GM12878 (cell line): ENCODE measurements around the gene RIC8B. TPM values are rescaled to one million over a fixed set of nuclear protein-coding genes. Genes with fewer than 3 reads are reported as not detected.

Source experiments
- ATAC-seq: fragments of 200-7000 bp; cut with Tn5 transposase; 3 replicates; pipeline ENCODE4 v1.9.1; 2020; ENCODE audit warnings: mild to moderate bottlenecking, moderate library complexity
- BruUV-seq: library from RNA; stranded (reverse); fragments of 400-500 nt; replicated peaks from 2 replicates; lab custom pipeline; 2021; lab: Mats Ljungman, UMichigan
- CTCF ChIA-PET: fragments of 300-600 bp; sonication (Branson Sonifier 250); formaldehyde crosslinking; extraction: SDS; loops from one replicate; lab custom pipeline; 2021; ENCODE audit warnings: inconsistent platforms; lab: Yijun Ruan, JAX
- POLR2A ChIA-PET: fragments of 350-600 bp; formaldehyde crosslinking; extraction: SDS; loops from one replicate; lab custom pipeline; 2021; ENCODE audit warnings: inconsistent platforms; lab: Charles Lee
- RAD21 ChIA-PET: fragments of 300-600 bp; sonication (Branson Sonifier 250); formaldehyde crosslinking; loops from one replicate; lab custom pipeline; 2023; ENCODE audit warnings: antibody characterized with exemption; ENCODE audit not compliant: unreplicated experiment; lab: Charles Lee
- SMC1A ChIA-PET: fragments of 300-600 bp; sonication (Branson Sonifier 250); formaldehyde crosslinking; loops from one replicate; lab custom pipeline; 2023; ENCODE audit not compliant: unreplicated experiment, uncharacterized antibody; lab: Charles Lee
- DNase-seq: peaks from one replicate; pipeline ENCODE4 v3.0.0-alpha.2; 2011; ENCODE audit warnings: low read depth, low spot score
- FAIRE-seq: peaks from 3 replicates; lab custom pipeline; 2011; peaks lifted over from hg19 to GRCh38; lab: Jason Lieb, UNC
- H2AFZ ChIP-seq: 2 replicates; pipeline ENCODE4 v1.6.0; 2011; ENCODE audit warnings: low read depth, low read length, control low read depth; ENCODE audit not compliant: control insufficient read depth
- H3K27ac ChIP-seq: 2 replicates; pipeline ENCODE4 v1.5.1; 2011; ENCODE audit warnings: control low read depth; ENCODE audit not compliant: control insufficient read depth, insufficient read depth
- H3K27me3 ChIP-seq, 2 experiments: replicated peaks in 1 of 2; 2 replicates each; pipeline versions ENCODE4 v1.6.0 to v1.6.1; 2011; ENCODE audit warnings: low read length in 1 of 2; ENCODE audit not compliant: control insufficient read depth in 2 of 2, insufficient read depth in 2 of 2
- H3K36me3 ChIP-seq, 2 experiments: 2 replicates each; pipeline ENCODE4 v1.5.1; 2011; ENCODE audit warnings: low read length in 1 of 2; ENCODE audit not compliant: control insufficient read depth in 2 of 2, insufficient read depth in 2 of 2
- H3K4me1 ChIP-seq: 2 replicates; pipeline ENCODE4 v1.6.1; 2011; ENCODE audit warnings: mild to moderate bottlenecking, low read length, moderate library complexity, mixed read lengths; ENCODE audit not compliant: control insufficient read depth, insufficient read depth
- H3K4me2 ChIP-seq: 2 replicates; pipeline ENCODE4 v1.6.0; 2011; ENCODE audit warnings: control low read depth; ENCODE audit not compliant: control insufficient read depth, insufficient read depth
- H3K4me3 ChIP-seq: fragments of 200-600 bp; sonication (generic); 2 replicates; pipeline ENCODE4 v1.5.1; 2016
- H3K79me2 ChIP-seq: 2 replicates; pipeline ENCODE4 v1.6.0; 2011; ENCODE audit warnings: low read length; ENCODE audit not compliant: control insufficient read depth, insufficient read depth
- H3K9ac ChIP-seq: 2 replicates; pipeline ENCODE4 v1.8.0; 2011; ENCODE audit warnings: low read length, control low read depth, mixed read lengths; ENCODE audit not compliant: control insufficient read depth, insufficient read depth
- H3K9me3 ChIP-seq: replicated peaks from 3 replicates; pipeline ENCODE4 v1.5.1; 2011; ENCODE audit warnings: mild to moderate bottlenecking, low read length; ENCODE audit not compliant: control insufficient read depth, insufficient read depth
- H4K20me1 ChIP-seq: 2 replicates; pipeline ENCODE4 v1.6.0; 2011; ENCODE audit not compliant: control insufficient read depth, insufficient read depth
- BMI1 ChIP-seq: fragments of 450-650 bp; IDR thresholded peaks from 2 replicates; pipeline ENCODE4 v1.6.1; 2016; ENCODE audit warnings: mild to moderate bottlenecking, moderate library complexity, borderline replicate concordance
- CBX5 ChIP-seq: sonication (generic); IDR thresholded peaks from 2 replicates; pipeline ENCODE4 v1.6.1; 2016; ENCODE audit warnings: low read depth, moderate library complexity, mild to moderate bottlenecking, inconsistent platforms
- IKZF1 ChIP-seq: fragments of 450-650 bp; conservative IDR thresholded peaks from 2 replicates; pipeline ENCODE4 v1.6.1; 2017; ENCODE audit warnings: antibody characterized with exemption, mild to moderate bottlenecking
- IKZF2 ChIP-seq, 2 experiments: fragments of 450-650 bp; IDR thresholded peaks; 2 replicates each; pipeline ENCODE4 v1.6.1; 2017; ENCODE audit warnings: mild to moderate bottlenecking in 2 of 2, moderate library complexity in 2 of 2
- JUNB ChIP-seq: IDR thresholded peaks from 2 replicates; pipeline ENCODE4 v1.6.1; 2016; ENCODE audit warnings: antibody characterized with exemption, mild to moderate bottlenecking
- MTA3 ChIP-seq: IDR thresholded peaks from 2 replicates; pipeline ENCODE4 v1.6.1; 2012; ENCODE audit warnings: low read length, inconsistent platforms, borderline replicate concordance
- NR2C2 ChIP-seq: IDR thresholded peaks from 2 replicates; pipeline ENCODE4 v1.6.1; 2011; ENCODE audit warnings: borderline replicate concordance, low read depth; ENCODE audit not compliant: control insufficient read depth, insufficient read length
- POLR2AphosphoS5 ChIP-seq: IDR thresholded peaks from 2 replicates; pipeline ENCODE4 v1.6.1; 2011; ENCODE audit warnings: mild to moderate bottlenecking, low read length, inconsistent platforms
- RELA ChIP-seq: fragments of 450-650 bp; IDR thresholded peaks from 2 replicates; pipeline ENCODE4 v1.8.0; 2014; ENCODE audit warnings: borderline replicate concordance; ENCODE audit not compliant: partially characterized antibody
- SIX5 ChIP-seq: IDR thresholded peaks from 2 replicates; pipeline ENCODE4 v1.6.1; 2011; ENCODE audit warnings: mild to moderate bottlenecking, low read depth, low read length, moderate library complexity; ENCODE audit not compliant: severe bottlenecking
- SMAD5 ChIP-seq: IDR thresholded peaks from 2 replicates; pipeline ENCODE4 v1.6.1; 2016; ENCODE audit warnings: antibody characterized with exemption, low read depth
- SUZ12 ChIP-seq: fragments of 200-600 bp; sonication (generic); IDR thresholded peaks from one replicate; pipeline ENCODE4 v1.6.1; 2018; ENCODE audit warnings: antibody characterized with exemption, mild to moderate bottlenecking; ENCODE audit not compliant: unreplicated experiment
- TARDBP ChIP-seq: IDR thresholded peaks from 2 replicates; pipeline ENCODE4 v1.6.1; 2016; ENCODE audit warnings: borderline replicate concordance
- USF2 ChIP-seq: IDR thresholded peaks from 2 replicates; pipeline ENCODE4 v1.6.1; 2011; ENCODE audit warnings: low read depth, low read length, improper control_type of control experiment, borderline replicate concordance
- WGBS: methylation state at CpG from one replicate; pipeline ENCODE4 v1.1.6; 2016; ENCODE audit warnings: low lambda C conversion rate; ENCODE audit not compliant: insufficient replicate concordance, insufficient coverage; ENCODE audit errors: missing lambda C conversion rate; 5-methylcytosine and 5-hydroxymethylcytosine counted together
- in situ Hi-C: fragments of 300-500 bp; cut with MboI; formaldehyde crosslinking; loops from 9 replicates; pipeline ENCODE4 v1.14.3; 2018; ENCODE audit warnings: mixed read lengths
- intact Hi-C: fragments of 100-400 bp; cut with micrococcal nuclease; formaldehyde crosslinking; loops from one replicate; pipeline ENCODE4 v1.14.2; 2022; ENCODE audit not compliant: unreplicated experiment
- polyA plus RNA-seq, 11 experiments: library from polyadenylated mRNA; depleted of rRNA in 4 of 11; unstranded in 6 of 11; stranded (reverse) in 5 of 11; fragments of >200 nt; fragmentation: Nextera tagmentation in 4 of 11; fragmentation: Illumina TruSeq in 1 of 11; extraction: Ambion mirVana in 4 of 11; extraction: Trizol in 1 of 11; gene quantifications; 1 replicate in 1 of 11; 2 replicates in 10 of 11; pipeline versions ENCODE4 v1.2.1 to v1.2.3, GENCODE V29; 2011 to 2016; ENCODE audit warnings: inconsistent platforms in 2 of 11, missing spikeins in 2 of 11, low read depth in 1 of 11
- total RNA-seq, 4 experiments: library from RNA; depleted of rRNA in 3 of 4; stranded (reverse); fragments of >200 nt in 3 of 4; fragmentation: Illumina TruSeq in 1 of 4; extraction: Trizol in 1 of 4; gene quantifications; 2 replicates each; pipeline versions ENCODE4 v1.2.1 to v1.2.3, GENCODE V29; 2013 to 2021
- TF ChIP-seq, protein P1 (sequence below): IDR thresholded peaks from 2 replicates; pipeline ENCODE4 v1.6.1; 2012; ENCODE audit warnings: low read depth, low read length, improper control_type of control experiment

Gene RIC8B
- total and polyA plus RNA-seq, 10 of the 15 experiments (the other 5 are each of a cell fraction or from before 2014, with no cell fraction given), result 2.3 to 10.8 (median 6.2) TPM

DNA sequence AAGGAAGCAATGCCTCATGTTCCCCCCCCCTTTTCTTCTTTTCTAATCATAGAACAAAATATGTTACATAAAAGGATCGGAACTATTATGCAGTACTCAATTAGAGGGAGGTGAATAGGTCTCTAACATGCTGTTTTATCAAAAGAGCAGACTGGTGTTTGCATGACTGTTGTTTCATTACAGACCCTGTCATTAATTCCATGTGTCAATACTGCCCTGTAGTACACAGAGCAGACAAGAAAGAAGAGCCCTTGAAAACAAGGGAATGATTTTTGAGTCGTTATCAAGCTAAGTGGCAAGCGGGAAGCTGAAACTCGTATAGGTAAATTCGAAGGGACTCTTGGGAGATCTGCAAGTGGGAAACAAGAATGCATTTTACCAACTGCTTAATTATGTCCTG is 104.3 kb downstream of the RIC8B start:
- in situ Hi-C loops, result no loop called here
- no peaks in the 10 kb centered on the region; a peak in 1 of 4 replicates for H3K36me3 ChIP-seq
- no peak for TF ChIP-seq JUNB
- TF ChIP-seq, protein P1, sequence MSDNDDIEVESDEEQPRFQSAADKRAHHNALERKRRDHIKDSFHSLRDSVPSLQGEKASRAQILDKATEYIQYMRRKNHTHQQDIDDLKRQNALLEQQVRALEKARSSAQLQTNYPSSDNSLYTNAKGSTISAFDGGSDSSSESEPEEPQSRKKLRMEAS, result no peak
- TF ChIP-seq MTA3, result no peak
- TF ChIP-seq USF2, result no peak
- TF ChIP-seq IKZF2 (IDR thresholded peaks at IDR 0.05), result no peak
- no peak for TF ChIP-seq POLR2AphosphoS5
- TF ChIP-seq, all 136 proteins: peak for 0
- ChIA-PET SMC1A (interaction anchor here (1.5 to 2.3 kb wide), 2 partner anchors 8 to 49 kb away, joined by 3 to 6 read pairs; no protein-coding TSS in a partner anchor), RAD21 (interaction anchor here (1.1 kb wide), 1 partner anchor 31 kb away, joined by 3 read pairs; no protein-coding TSS in a partner anchor), POLR2A (no interaction called here), CTCF (no interaction called here)
- Histone ChIP-seq H3K27me3 (no peaks in the 10 kb centered on the region), H3K4me3 (no peak overlapping the region), H3K79me2 (no peaks in the 10 kb centered on the region), H3K9ac (no peak overlapping the region), H3K4me2 (no peak overlapping the region), H3K9me3 (no peaks in the 10 kb centered on the region), H2AFZ (no peak overlapping the region), H3K4me1 (no peaks in the 10 kb centered on the region), H3K27ac (no peak overlapping the region), H4K20me1 (no peaks in the 10 kb centered on the region)
- DNase-seq, result no peak
- no peak for ATAC-seq
- BruUV-seq, result no TSS peak
- no peak for FAIRE-seq
- intact Hi-C loops, result no loop called here
- WGBS, result 100% methylated on average over 5 of the region's 5 CpGs

- H3K27me3 ChIP-seq, result no peaks in the 10 kb centered on the region
- in situ Hi-C loops, result no loop called here
- DNase-seq, result no peak
- H3K9ac ChIP-seq, result no peak overlapping the region
- H3K27ac ChIP-seq, result no peak overlapping the region
- SMC1A ChIA-PET, result no interaction called here
- ATAC-seq, result no peak
- TF ChIP-seq NR2C2 (no peak), CBX5 (no peak), USF2 (no peak), POLR2AphosphoS5 (no peak), SUZ12 (no peak), SMAD5 (no peak), TARDBP (no peak), BMI1 (no peak), IKZF1 (no peak), SIX5 (no peak), RELA (no peak)
- no peak overlapping the region for H2AFZ ChIP-seq
- no peaks in the 10 kb centered on the region for H4K20me1 ChIP-seq
- CTCF ChIA-PET, result no interaction called here
- no peaks in the 10 kb centered on the region for H3K4me1 ChIP-seq
- intact Hi-C loops, result no loop called here
- H3K9me3 ChIP-seq, result no peaks in the 10 kb centered on the region
- no peak for FAIRE-seq
- no TSS peak for BruUV-seq
- no peak overlapping the region for H3K4me3 ChIP-seq
- POLR2A ChIA-PET, result no interaction called here
- H3K4me2 ChIP-seq, result no peak overlapping the region
- no peaks in the 10 kb centered on the region; a peak in 1 of 4 replicates for H3K36me3 ChIP-seq
- WGBS, result 99% methylated on average over 5 of the region's 5 CpGs
- RAD21 ChIA-PET, result no interaction called here
- H3K79me2 ChIP-seq, result no peaks in the 10 kb centered on the region
Observed at GRCh38 chr12:106879612-106880011, 105.1 kb downstream of the RIC8B start.
